ENCODE results near the gene SLC25A20. TPM values are rescaled to one million over a fixed set of nuclear protein-coding genes. Genes with fewer than 3 reads are reported as not detected.

Gene SLC25A20
- polyA plus RNA-seq, 3 donors, result 43.6 to 60.8 (median 56.1) TPM

DNA sequence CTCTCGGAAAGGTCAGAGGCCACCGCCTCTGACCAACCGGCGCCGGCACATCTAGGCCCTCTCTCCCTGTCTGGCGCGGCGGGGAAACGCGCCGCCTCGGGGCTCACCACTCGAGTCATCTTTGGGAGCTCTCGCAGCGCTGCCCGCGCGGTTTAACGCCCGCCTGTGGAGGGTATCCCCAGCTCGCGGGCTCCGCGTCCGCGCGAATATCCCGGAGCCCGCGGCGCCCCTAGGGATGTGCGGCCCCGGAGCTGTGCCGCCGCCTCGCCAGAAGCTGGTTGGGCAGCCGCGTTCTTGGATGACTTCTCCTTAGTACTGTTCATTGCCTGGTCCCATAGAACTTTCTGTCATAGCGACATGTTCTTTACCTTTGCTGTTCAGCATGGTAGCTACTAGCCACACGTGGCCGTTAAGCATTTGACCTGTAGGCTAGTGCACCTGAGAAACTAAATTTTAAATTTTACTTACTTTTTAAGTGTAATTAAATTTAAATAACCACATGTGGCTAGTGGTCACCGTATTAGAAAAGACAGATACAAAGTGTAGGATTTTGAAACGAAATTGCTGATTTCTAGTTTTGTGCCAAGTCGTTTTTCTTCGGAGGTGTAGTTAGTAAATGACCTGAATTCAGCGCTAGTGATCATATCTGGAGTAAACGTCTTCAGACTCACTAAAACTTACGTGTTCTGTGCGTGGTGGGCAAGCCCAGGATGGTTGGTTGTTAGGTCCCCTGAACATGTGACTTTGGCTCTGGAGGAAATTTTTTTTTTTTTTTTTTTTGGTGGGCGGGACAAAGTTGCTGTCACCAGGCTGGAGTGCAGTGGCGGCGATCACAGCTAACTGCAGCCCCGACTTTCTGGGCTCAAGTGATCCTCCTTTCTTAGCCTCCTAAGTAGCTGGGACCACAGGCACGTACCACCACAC is 20.8 kb upstream of the SLC25A20 start:
- Histone ChIP-seq H2AFZ (ENCODE audit: insufficient read depth, low read depth, low read length, poor library complexity, severe bottlenecking) (peak overlapping the region; percentile 89), H3K27ac (ENCODE audit: low read depth in 1 of 2, low read length in 2 of 2) (peak overlapping the region; percentile 94 to 99), H3K79me2 (ENCODE audit: insufficient read depth, low read length) (peaks cover 53% of the 10 kb centered on the region), H3K36me3 (replicated peaks in 1 of 2; ENCODE audit: control insufficient read depth in 1 of 2, insufficient read depth in 2 of 2, low read length in 2 of 2) (peaks cover 20 to 25% of the 10 kb centered on the region in 2 donors), H3K27me3 (ENCODE audit: control insufficient read depth in 2 of 2, insufficient read depth in 2 of 2, low read length in 2 of 2) (no peaks in the 10 kb centered on the region), H3K4me3 (replicated peaks in 1 of 3; ENCODE audit: low read depth in 2 of 3, low read length in 3 of 3) (peak overlapping the region; percentile 49 to 87 (median 85)), H3K4me1 (ENCODE audit: control insufficient read depth in 1 of 2, insufficient read depth in 2 of 2, low read length in 2 of 2) (peaks cover 23 to 32% of the 10 kb centered on the region in 2 donors), H3K4me2 (replicated peaks; ENCODE audit: extremely low read depth, low read length, poor library complexity, severe bottlenecking) (peak overlapping the region; percentile 82), H4K20me1 (ENCODE audit: insufficient read depth, low read length) (peaks cover 39% of the 10 kb centered on the region), H3K9me3 (replicated peaks in 1 of 2; ENCODE audit: control insufficient read depth in 1 of 2, insufficient read depth in 1 of 2, low read length in 2 of 2) (no peaks in the 10 kb centered on the region), H3K9ac (ENCODE audit: insufficient read depth, low read length, poor library complexity, severe bottlenecking) (peak overlapping the region; percentile 90)
- peak; percentile 50 to 58 (median 53) for DNase-seq
- H3K27me3 Mint-ChIP-seq (ENCODE audit: low read depth in 3 of 3), result peaks cover 0 to 3% (median 2%) of the 10 kb centered on the region in 3 donors
- peak overlapping the region; percentile 92 for H3K4me3 Mint-ChIP-seq
- peaks cover 18% of the 10 kb centered on the region for H3K4me1 Mint-ChIP-seq
- TF ChIP-seq CTCF (IDR thresholded peaks at IDR 0.05), result no peak
- H3K9me3 Mint-ChIP-seq, result no peaks in the 10 kb centered on the region
- 0% methylated on average over 45 of the region's 54 CpGs for WGBS (ENCODE audit: insufficient coverage)
- H3K27ac Mint-ChIP-seq, result peak overlapping the region; percentile 95 to 99 (median 99)
- intact Hi-C loops (cut with micrococcal nuclease), result loop anchor here (5.0 to 10.0 kb wide), 3 partner anchors 67 to 205 kb away; partner anchors contain the start of genes IP6K2 (in 1 of the 2) and PRKAR2A (in 1 of the 2)
- peaks cover 3 to 31% of the 10 kb centered on the region in 2 donors for H3K36me3 Mint-ChIP-seq

DNA sequence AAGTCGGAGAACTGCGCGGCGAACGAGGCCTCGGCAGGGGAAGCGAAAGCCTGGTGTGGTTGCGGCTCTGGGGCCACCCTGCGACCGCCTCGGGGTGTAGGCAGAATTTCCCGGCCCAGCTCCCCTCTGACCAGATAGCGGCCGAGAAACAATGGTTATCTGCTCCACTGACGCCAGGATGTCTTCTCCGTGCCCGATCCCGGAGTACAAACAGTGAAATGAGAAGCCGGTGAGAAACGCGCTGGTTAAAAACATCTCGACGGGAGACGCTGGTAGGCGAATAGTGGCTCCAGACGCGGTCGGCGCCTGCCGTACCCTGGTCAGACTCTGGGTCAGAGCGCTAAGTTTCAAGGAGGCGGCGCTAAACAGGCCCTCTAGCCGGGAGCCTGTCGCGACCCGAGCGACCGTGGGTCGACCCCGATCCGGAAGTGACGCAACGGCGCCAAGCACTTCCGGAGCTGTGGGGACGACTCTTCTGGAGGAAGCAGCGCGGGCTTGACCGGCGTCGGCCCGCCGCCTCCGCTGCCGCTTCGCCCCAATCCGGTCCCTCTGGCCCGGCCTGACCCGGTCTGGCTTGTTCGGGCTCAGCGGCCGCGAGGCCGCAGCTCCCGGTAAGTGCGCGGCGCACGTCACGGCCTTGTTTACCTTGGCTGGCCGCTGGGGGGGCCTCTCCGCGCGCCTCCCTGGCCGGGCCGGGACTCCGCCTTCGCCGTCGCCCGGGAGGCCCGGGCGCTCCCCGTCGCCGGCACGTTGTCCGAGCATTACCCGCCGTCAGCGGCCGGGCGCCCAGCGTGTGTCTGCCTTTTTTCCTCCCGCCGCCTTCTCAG is 19.9 kb upstream of the SLC25A20 start, which contains the start of gene ARIH2:
Gene ARIH2 (plus strand): TSS at position 455 of the 827 bp plus-strand sequence. CDS start 8,717 bp downstream, outside the sequence.
- peaks cover 23 to 32% of the 10 kb centered on the region in 2 donors for H3K4me1 ChIP-seq (ENCODE audit: control insufficient read depth in 1 of 2, insufficient read depth in 2 of 2, low read length in 2 of 2)
- H3K9ac ChIP-seq (ENCODE audit: insufficient read depth, low read length, poor library complexity, severe bottlenecking), result peak within 1 kb of the TSS; percentile 90
- H3K4me3 ChIP-seq (replicated peaks in 1 of 3; ENCODE audit: low read depth in 2 of 3, low read length in 3 of 3), result peak within 1 kb of the TSS; percentile 49 to 87 (median 85)
- H3K27me3 ChIP-seq (ENCODE audit: control insufficient read depth in 2 of 2, insufficient read depth in 2 of 2, low read length in 2 of 2), result no peaks in the 10 kb centered on the region
- H3K9me3 Mint-ChIP-seq, result no peaks in the 10 kb centered on the region
- peak within 1 kb of the TSS; percentile 82 for H3K4me2 ChIP-seq (replicated peaks; ENCODE audit: extremely low read depth, low read length, poor library complexity, severe bottlenecking)
- H3K36me3 Mint-ChIP-seq, result peaks cover 0 to 24% of the 10 kb centered on the region in 2 donors
- H3K4me3 Mint-ChIP-seq, result peak within 1 kb of the TSS; percentile 92 to 97
- peak within 1 kb of the TSS; percentile 99 for H3K27ac Mint-ChIP-seq
- peak within 1 kb of the TSS; percentile 94 to 99 for H3K27ac ChIP-seq (ENCODE audit: low read depth in 1 of 2, low read length in 2 of 2)
- peaks cover 0 to 3% (median 2%) of the 10 kb centered on the region in 3 donors for H3K27me3 Mint-ChIP-seq (ENCODE audit: low read depth in 3 of 3)
- peaks cover 18% of the 10 kb centered on the region for H3K4me1 Mint-ChIP-seq
- no peaks in the 10 kb centered on the region for H3K9me3 ChIP-seq (replicated peaks in 1 of 2; ENCODE audit: control insufficient read depth in 1 of 2, insufficient read depth in 1 of 2, low read length in 2 of 2)
- H3K79me2 ChIP-seq (ENCODE audit: insufficient read depth, low read length), result peaks cover 45% of the 10 kb centered on the region
- WGBS (ENCODE audit: insufficient coverage), result under 1% methylated on average over 97 of the region's 97 CpGs
- peak; percentile 17 for TF ChIP-seq CTCF (IDR thresholded peaks at IDR 0.05)
- peak within 1 kb of the TSS; percentile 89 for H2AFZ ChIP-seq (ENCODE audit: insufficient read depth, low read depth, low read length, poor library complexity, severe bottlenecking)
- peaks cover 30% of the 10 kb centered on the region for H4K20me1 ChIP-seq (ENCODE audit: insufficient read depth, low read length)
- peaks cover 11 to 20% of the 10 kb centered on the region in 2 donors for H3K36me3 ChIP-seq (replicated peaks in 1 of 2; ENCODE audit: control insufficient read depth in 1 of 2, insufficient read depth in 2 of 2, low read length in 2 of 2)
- intact Hi-C loops (cut with micrococcal nuclease), result loop anchor here in 1 of 2 donors (5.0 kb wide), 1 partner anchor 66 kb away; no protein-coding TSS in a partner anchor
- peak; percentile 92 to 95 (median 95) for DNase-seq

Data from CD14-positive monocyte (primary cell).